Neural cell (in vitro differentiated cells): ENCODE data around the gene SIRPB1.

Source experiments
- CTCF ChIP-seq: fragments of 450-650 bp; IDR thresholded peaks from 2 replicates; pipeline ENCODE4 v1.5.1; 2014; ENCODE audit warnings: antibody characterized with exemption, mild to moderate bottlenecking, moderate library complexity; ENCODE audit not compliant: poor library complexity, severe bottlenecking
- EP300 ChIP-seq: fragments of 450-650 bp; conservative IDR thresholded peaks from 2 replicates; pipeline ENCODE4 v1.6.1; 2014; ENCODE audit warnings: antibody characterized with exemption, mild to moderate bottlenecking, moderate library complexity; ENCODE audit not compliant: poor library complexity, severe bottlenecking
- EZH2 ChIP-seq: fragments of 200-600, 300-800 bp; shearing (Covaris generic), sonication (generic); IDR thresholded peaks from 2 replicates; pipeline ENCODE4 v1.6.1; 2014; ENCODE audit warnings: antibody characterized with exemption, low read length, borderline replicate concordance, mild to moderate bottlenecking; ENCODE audit not compliant: insufficient read depth, poor library complexity, severe bottlenecking
- MXI1 ChIP-seq: fragments of 450-650 bp; conservative IDR thresholded peaks from 2 replicates; pipeline ENCODE4 v1.6.1; 2014; ENCODE audit warnings: antibody characterized with exemption, mild to moderate bottlenecking; ENCODE audit not compliant: poor library complexity, severe bottlenecking
- POLR2AphosphoS5 ChIP-seq: IDR thresholded peaks from 2 replicates; pipeline ENCODE4 v1.6.1; 2012
- SMC3 ChIP-seq: fragments of 450-650 bp; conservative IDR thresholded peaks from 2 replicates; pipeline ENCODE4 v1.6.1; 2014; ENCODE audit warnings: antibody characterized with exemption, mild to moderate bottlenecking, moderate library complexity; ENCODE audit not compliant: poor library complexity
- TAF1 ChIP-seq: IDR thresholded peaks from 2 replicates; pipeline ENCODE4 v1.6.1; 2012; ENCODE audit warnings: low read depth

GRCh38 chr20:1588533-1589460, 31.0 kb downstream of the SIRPB1 start:
- TF ChIP-seq CTCF = no peak
- no peak for TF ChIP-seq EP300
- no peak for TF ChIP-seq POLR2AphosphoS5
- TF ChIP-seq EZH2 = no peak
- no peak for TF ChIP-seq SMC3
- TF ChIP-seq MXI1 = no peak
- TF ChIP-seq TAF1 = no peak
